Ishikawa (cell line): ENCODE data around the gene GTF3C1.

Experiments used
- CEBPB ChIP-seq: IDR thresholded peaks from 2 replicates; pipeline ENCODE4 v1.6.1; 2012
- CREB1 ChIP-seq: IDR thresholded peaks from 2 replicates; pipeline ENCODE4 v1.6.1; 2012; ENCODE audit warnings: low read depth
- EGR1 ChIP-seq: IDR thresholded peaks from 2 replicates; pipeline ENCODE4 v1.6.1; 2012
- EP300 ChIP-seq: IDR thresholded peaks from 2 replicates; pipeline ENCODE4 v1.6.1; 2012; ENCODE audit warnings: borderline replicate concordance
- FOXM1 ChIP-seq: IDR thresholded peaks from 2 replicates; pipeline ENCODE4 v1.6.1; 2012; ENCODE audit warnings: low read depth, borderline replicate concordance
- NFIC ChIP-seq: IDR thresholded peaks from 2 replicates; pipeline ENCODE4 v1.6.1; 2012
- RAD21 ChIP-seq: IDR thresholded peaks from 2 replicates; pipeline ENCODE4 v1.6.1; 2012; ENCODE audit warnings: low read depth
- REST ChIP-seq: IDR thresholded peaks from 2 replicates; pipeline ENCODE4 v1.6.1; 2012; ENCODE audit warnings: low read depth, mild to moderate bottlenecking
- TAF1 ChIP-seq: IDR thresholded peaks from 2 replicates; pipeline ENCODE4 v1.6.1; 2012; ENCODE audit warnings: low read depth, mild to moderate bottlenecking
- TCF12 ChIP-seq: IDR thresholded peaks from 2 replicates; pipeline ENCODE4 v1.6.1; 2012; ENCODE audit warnings: low read depth
- TEAD4 ChIP-seq: IDR thresholded peaks from 2 replicates; pipeline ENCODE4 v1.6.1; 2012
- USF1 ChIP-seq: IDR thresholded peaks from 2 replicates; pipeline ENCODE4 v1.6.1; 2012
- YY1 ChIP-seq: IDR thresholded peaks from 2 replicates; pipeline ENCODE4 v1.6.1; 2012; ENCODE audit warnings: low read depth
- ZBTB7A ChIP-seq: IDR thresholded peaks from 2 replicates; pipeline ENCODE4 v1.6.1; 2012; ENCODE audit warnings: low read depth
- TF ChIP-seq, protein P1 (sequence below): IDR thresholded peaks from 2 replicates; pipeline ENCODE4 v1.6.1; 2012

Gene GTF3C1

DNA sequence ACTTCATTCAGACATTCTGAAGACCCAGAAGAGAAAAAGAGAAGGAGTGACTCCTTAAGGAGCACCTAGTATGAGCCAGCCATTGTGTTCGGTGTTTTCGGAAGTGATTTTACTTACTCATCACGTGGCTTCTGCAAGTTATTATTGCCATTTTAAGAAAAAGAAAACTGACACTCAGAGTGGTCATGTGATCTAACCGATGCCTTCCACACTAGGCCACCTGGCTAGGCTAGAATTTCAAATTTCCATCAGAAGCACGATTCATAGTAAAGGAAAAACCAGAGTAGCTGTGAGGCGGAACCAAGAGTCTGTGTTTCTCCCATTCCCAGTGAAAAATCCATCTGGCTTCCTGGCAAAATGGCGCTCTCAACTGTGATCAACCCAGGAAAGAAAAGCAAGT, 32.0 kb downstream of the GTF3C1 start:
- TF ChIP-seq RAD21 (no peak), ZBTB7A (no peak), TEAD4 (no peak), CEBPB (no peak), EGR1 (no peak), EP300 (no peak)
- TF ChIP-seq, protein P1, sequence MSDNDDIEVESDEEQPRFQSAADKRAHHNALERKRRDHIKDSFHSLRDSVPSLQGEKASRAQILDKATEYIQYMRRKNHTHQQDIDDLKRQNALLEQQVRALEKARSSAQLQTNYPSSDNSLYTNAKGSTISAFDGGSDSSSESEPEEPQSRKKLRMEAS, result no peak

- TF ChIP-seq TEAD4, result no peak
- TF ChIP-seq YY1, result no peak
- no peak for TF ChIP-seq TCF12
- TF ChIP-seq REST, result no peak
- no peak for TF ChIP-seq EP300
- TF ChIP-seq USF1, result no peak
- no peak for TF ChIP-seq CREB1
- TF ChIP-seq RAD21, result no peak
- no peak for TF ChIP-seq NFIC
- TF ChIP-seq, protein P1, result no peak
- TF ChIP-seq ZBTB7A, result no peak
- TF ChIP-seq FOXM1, result no peak
- no peak for TF ChIP-seq EGR1
Observed at GRCh38 chr16:27516365-27516764, 33.3 kb downstream of the GTF3C1 start.

DNA sequence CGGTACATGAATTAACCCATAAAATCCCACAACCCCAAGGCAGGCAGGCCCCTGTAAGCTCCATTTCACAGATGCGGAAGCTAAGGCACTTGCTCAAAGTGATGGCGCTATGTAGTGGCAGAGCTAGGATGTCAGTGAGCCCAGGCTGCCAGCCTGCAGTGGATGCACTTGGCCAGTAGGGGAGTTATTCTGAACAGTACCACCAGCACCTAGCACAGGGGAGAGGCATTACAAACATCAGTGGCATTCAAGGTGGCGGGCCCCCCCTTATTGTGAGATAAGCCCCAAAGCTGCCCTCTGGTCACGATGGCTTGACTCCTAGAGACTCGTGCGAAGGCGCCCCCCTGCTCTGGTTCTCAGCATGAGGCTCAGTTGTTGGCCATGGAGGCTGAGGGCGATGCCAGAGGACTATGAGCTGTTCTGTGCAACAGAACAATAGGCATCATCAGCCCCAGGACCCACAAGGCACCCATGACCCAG, 33.8 kb downstream of the GTF3C1 start:
- TF ChIP-seq EP300 (no peak), ZBTB7A (no peak), RAD21 (no peak; the same call in 1 of the 2 replicates)
- TF ChIP-seq, protein P1, result no peak

GRCh38 chr16:27514806-27515205, 34.9 kb downstream of the GTF3C1 start:
- TF ChIP-seq EP300 (no peak), USF1 (no peak), NFIC (no peak), TEAD4 (no peak), EGR1 (no peak), YY1 (no peak), FOXM1 (no peak), TCF12 (no peak), TAF1 (no peak), CREB1 (no peak), ZBTB7A (no peak), REST (no peak)
- TF ChIP-seq, protein P1, result no peak

- TF ChIP-seq CEBPB (no peak), RAD21 (no peak), CREB1 (no peak)
Observed at GRCh38 chr16:27511657-27512448, 37.9 kb downstream of the GTF3C1 start.

GRCh38 chr16:27508476-27508875, 41.2 kb downstream of the GTF3C1 start:
- TF ChIP-seq EGR1 (no peak), RAD21 (no peak), YY1 (no peak), TEAD4 (0 out of 2 replicates have a peak, but pooled peaks have one; percentile 21)
- TF ChIP-seq, protein P1, result no peak
